Esophagus squamous epithelium (tissue), 5 donors: Measurements from ENCODE around the gene SELE. TPM values are rescaled to one million over a fixed set of nuclear protein-coding genes. Genes with fewer than 3 reads are reported as not detected.
"Not testable (repeated sequence)": the region's sequence is repeated elsewhere in the genome, so short reads cannot be mapped to it uniquely, and the experiment has no call there.

Experiments used
- DNase-seq: peaks from one replicate; lab custom pipeline; 2025; lab: John Stamatoyannopoulos, UW
- H3K27ac ChIP-seq, 4 donors: fragments of 200-600 bp; sonication (generic); one replicate each; pipeline ENCODE4 v1.5.1; 2016 to 2019; ENCODE audit warnings: mild to moderate bottlenecking in 1 of 4
- H3K27me3 ChIP-seq, 4 donors: fragments of 200-600 bp; sonication (generic); 1 replicate in 3 of 4; 2 replicates in 1 of 4; pipeline versions ENCODE4 v1.5.1 to v1.6.0; 2017 to 2021; ENCODE audit warnings: antibody characterized with exemption in 1 of 4
- H3K36me3 ChIP-seq, 3 donors: fragments of 200-600 bp; sonication (generic); one replicate each; pipeline ENCODE4 v1.5.1; 2016 to 2019
- H3K4me1 ChIP-seq, 3 donors: fragments of 200-600 bp; sonication (generic); one replicate each; pipeline ENCODE4 v1.5.1; 2017 to 2019
- H3K4me3 ChIP-seq, 4 donors: fragments of 200-600 bp; sonication (generic); 1 replicate in 3 of 4; 2 replicates in 1 of 4; pipeline ENCODE4 v1.5.1; 2016 to 2019; ENCODE audit warnings: mild to moderate bottlenecking in 2 of 4, moderate library complexity in 1 of 4
- H3K9me3 ChIP-seq, 3 donors: fragments of 200-600 bp; sonication (generic); one replicate each; pipeline ENCODE4 v1.5.1; 2016 to 2019
- POLR2A ChIP-seq, 4 donors: fragments of 450-650 bp; IDR thresholded peaks; one replicate each; pipeline ENCODE4 v1.6.1; 2017; ENCODE audit warnings: antibody characterized with exemption in 4 of 4, mild to moderate bottlenecking in 4 of 4, moderate library complexity in 3 of 4
- WGBS, 2 donors: methylation state at CpG; one replicate each; pipeline ENCODE4 v1.1.5; 2018; 5-methylcytosine and 5-hydroxymethylcytosine counted together
- intact Hi-C: fragments of 100-400 bp; cut with DNase I; formaldehyde crosslinking; loops from one replicate; pipeline ENCODE4 v1.15.0; 2022
- total RNA-seq, 4 donors: library from RNA; depleted of rRNA; stranded (reverse); fragments of >200 nt; gene quantifications; one replicate each; pipeline ENCODE4 v1.1.0, GENCODE V29; 2016
- TF ChIP-seq, protein P1 (sequence below), 6 experiments: fragments of 450-650 bp in 4 of 6; fragments of 200-600 bp in 2 of 6; sonication (generic) in 2 of 6; IDR thresholded peaks; one replicate each; pipeline ENCODE4 v1.5.1; 2016 to 2019; ENCODE audit warnings: antibody characterized with exemption in 6 of 6, mild to moderate bottlenecking in 4 of 6, moderate library complexity in 4 of 6
- donor health status: DM: yes; HTN: yes; CAD: no.

The SELE gene
- total RNA-seq, 4 donors from 2014 or later = 1.2 to 2.6 (median 1.7) TPM; not detected in 1

GRCh38 chr1:169725930-169726329 is 7.9 kb downstream of the SELE start:
- Histone ChIP-seq H3K27me3 (peaks cover 0 to 7% (median 0%) of the 10 kb centered on the region in 4 donors), H3K4me1 (no peaks in the 10 kb centered on the region), H3K4me3 (no peak overlapping the region), H3K27ac (no peak overlapping the region), H3K36me3 (no peaks in the 10 kb centered on the region), H3K9me3 (no peaks in the 10 kb centered on the region)
- intact Hi-C loops = no loop called here
- TF ChIP-seq, protein P1, sequence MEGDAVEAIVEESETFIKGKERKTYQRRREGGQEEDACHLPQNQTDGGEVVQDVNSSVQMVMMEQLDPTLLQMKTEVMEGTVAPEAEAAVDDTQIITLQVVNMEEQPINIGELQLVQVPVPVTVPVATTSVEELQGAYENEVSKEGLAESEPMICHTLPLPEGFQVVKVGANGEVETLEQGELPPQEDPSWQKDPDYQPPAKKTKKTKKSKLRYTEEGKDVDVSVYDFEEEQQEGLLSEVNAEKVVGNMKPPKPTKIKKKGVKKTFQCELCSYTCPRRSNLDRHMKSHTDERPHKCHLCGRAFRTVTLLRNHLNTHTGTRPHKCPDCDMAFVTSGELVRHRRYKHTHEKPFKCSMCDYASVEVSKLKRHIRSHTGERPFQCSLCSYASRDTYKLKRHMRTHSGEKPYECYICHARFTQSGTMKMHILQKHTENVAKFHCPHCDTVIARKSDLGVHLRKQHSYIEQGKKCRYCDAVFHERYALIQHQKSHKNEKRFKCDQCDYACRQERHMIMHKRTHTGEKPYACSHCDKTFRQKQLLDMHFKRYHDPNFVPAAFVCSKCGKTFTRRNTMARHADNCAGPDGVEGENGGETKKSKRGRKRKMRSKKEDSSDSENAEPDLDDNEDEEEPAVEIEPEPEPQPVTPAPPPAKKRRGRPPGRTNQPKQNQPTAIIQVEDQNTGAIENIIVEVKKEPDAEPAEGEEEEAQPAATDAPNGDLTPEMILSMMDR (IDR thresholded peaks at IDR 0.05) = no peak
- no peak for TF ChIP-seq POLR2A (IDR thresholded peaks at IDR 0.05)
- DNase-seq = no peak
- 39 to 49% methylated on average over 3 of the region's 3 CpGs for WGBS, 2 donors

DNA sequence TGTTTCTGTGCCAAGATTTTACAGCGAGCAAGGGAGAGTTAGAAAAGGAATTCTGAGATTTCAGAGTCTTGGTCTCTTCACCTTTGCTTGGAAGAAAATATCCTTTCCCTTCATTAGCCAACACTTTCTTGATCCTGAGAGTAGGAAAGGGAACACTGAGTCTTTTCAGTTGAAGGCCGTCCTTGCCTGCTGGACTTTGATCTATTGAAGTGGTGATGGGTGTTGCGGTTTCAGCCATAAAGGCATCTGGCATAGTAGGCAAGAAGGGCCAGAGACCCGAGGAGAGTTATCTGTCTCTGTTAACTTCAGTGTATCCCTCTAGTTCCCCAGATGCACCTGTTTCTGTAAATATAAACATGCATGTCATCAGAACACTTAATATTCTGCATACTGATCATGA is 9.7 kb downstream of the SELE start:
- Histone ChIP-seq H3K4me3 (no peak overlapping the region), H3K27me3 (peaks cover 0 to 3% (median 0%) of the 10 kb centered on the region in 4 donors), H3K36me3 (no peaks in the 10 kb centered on the region), H3K4me1 (no peaks in the 10 kb centered on the region), H3K27ac (no peak overlapping the region), H3K9me3 (no peaks in the 10 kb centered on the region)
- intact Hi-C loops = no loop called here
- TF ChIP-seq, protein P1 (IDR thresholded peaks at IDR 0.05) = no peak
- TF ChIP-seq POLR2A (IDR thresholded peaks at IDR 0.05) = no peak
- DNase-seq = no peak
- 47 to 61% methylated on average over 4 of the region's 4 CpGs for WGBS, 2 donors

DNA sequence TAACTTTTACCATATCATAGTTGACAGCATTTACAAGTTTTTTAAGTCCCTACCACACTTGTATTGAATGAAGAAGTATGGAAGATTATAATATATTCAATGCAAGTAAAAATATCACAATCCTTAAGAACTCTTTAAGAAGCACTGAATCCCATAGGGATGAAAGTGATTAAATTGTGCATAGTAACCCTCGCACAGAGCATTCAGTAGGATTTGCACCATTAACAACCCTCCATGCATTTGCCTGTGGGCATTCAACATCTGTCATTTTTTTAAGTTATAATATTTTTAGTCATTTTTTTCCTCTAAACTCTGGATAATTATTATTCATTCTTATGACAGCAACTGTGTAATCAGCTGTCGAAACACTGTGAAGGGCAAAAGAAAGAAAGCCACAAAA is 10.1 kb downstream of the SELE start:
- Histone ChIP-seq H3K27me3 (no peaks in the 10 kb centered on the region), H3K9me3 (no peaks in the 10 kb centered on the region), H3K27ac (no peak overlapping the region), H3K4me3 (no peak overlapping the region), H3K4me1 (no peaks in the 10 kb centered on the region), H3K36me3 (no peaks in the 10 kb centered on the region)
- DNase-seq = no peak
- TF ChIP-seq POLR2A (IDR thresholded peaks at IDR 0.05) = no peak
- TF ChIP-seq, protein P1 (IDR thresholded peaks at IDR 0.05) = no peak
- intact Hi-C loops = no loop called here
- WGBS, 2 donors = 41 to 48% methylated on average over 2 of the region's 2 CpGs

DNA sequence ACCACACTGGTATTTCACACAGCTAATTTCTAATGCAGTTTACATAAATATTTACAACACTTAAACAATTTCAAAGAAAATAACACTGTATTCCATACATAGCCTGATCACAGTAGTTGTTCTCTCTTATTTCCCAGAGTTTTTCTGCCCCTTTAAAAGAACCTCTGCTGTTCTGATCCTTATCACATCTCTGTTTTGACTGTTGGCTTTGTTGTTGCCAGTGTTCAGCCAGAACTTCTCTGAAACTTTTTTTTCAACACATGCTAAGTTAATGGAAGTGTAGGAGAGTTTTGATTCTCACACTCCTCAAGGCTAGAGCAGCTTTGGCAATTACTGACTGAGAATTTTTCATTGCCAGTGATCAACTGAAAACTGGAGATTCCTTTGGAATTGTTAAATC is 11.1 kb downstream of the SELE start:
- H3K27ac ChIP-seq = no peak overlapping the region
- intact Hi-C loops = no loop called here
- H3K9me3 ChIP-seq = no peaks in the 10 kb centered on the region
- H3K4me3 ChIP-seq = no peak overlapping the region
- no peak for DNase-seq
- H3K36me3 ChIP-seq = no peaks in the 10 kb centered on the region
- TF ChIP-seq, protein P1 (IDR thresholded peaks at IDR 0.05) = no peak
- TF ChIP-seq POLR2A (IDR thresholded peaks at IDR 0.05) = no peak
- peaks cover 0 to 3% (median 0%) of the 10 kb centered on the region in 4 donors for H3K27me3 ChIP-seq
- H3K4me1 ChIP-seq = no peaks in the 10 kb centered on the region

DNA sequence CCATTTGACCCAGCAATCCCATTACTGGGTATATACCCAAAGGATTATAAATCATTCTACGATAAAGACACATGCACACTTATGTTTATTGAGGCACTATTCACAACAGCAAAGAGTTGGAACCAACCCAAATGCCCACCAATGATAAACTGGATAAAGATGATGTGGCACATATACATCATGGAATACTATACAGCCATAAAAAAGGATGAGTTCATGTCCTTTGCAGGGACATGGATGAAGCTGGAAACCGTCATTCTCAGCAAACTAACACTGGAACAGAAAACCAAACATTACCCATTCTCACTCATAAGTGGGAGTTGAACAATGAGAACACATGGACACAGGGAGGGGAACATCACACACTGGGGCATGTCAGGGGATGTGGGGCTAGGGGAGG is 18.8 kb downstream of the SELE start:
- H3K27me3 ChIP-seq, H3K4me3 ChIP-seq, intact Hi-C loops, DNase-seq, H3K36me3 ChIP-seq, H3K4me1 ChIP-seq, H3K9me3 ChIP-seq, H3K27ac ChIP-seq: not testable (repeated sequence)
- WGBS, 2 donors = 69 to 72% methylated on average over 2 of the region's 2 CpGs

DNA sequence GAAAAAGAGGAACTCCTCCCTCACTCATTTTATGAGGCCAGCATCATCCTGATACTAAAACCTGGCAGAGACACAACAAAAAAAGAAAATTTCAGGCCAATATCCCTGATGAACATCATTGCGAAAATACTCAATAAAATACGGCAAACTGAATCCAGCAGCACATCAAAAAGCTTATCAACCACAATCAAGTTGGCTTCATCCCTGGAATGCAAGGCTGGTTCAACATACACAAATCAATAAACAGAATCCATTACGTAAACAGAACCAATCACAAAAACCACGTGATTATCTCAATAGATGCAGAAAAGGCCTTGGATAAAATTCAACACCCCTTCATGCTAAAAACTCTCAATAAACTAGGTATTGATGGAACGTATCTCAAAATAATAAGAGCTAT is 20.8 kb downstream of the SELE start:
- H3K4me1 ChIP-seq, H3K9me3 ChIP-seq, H3K36me3 ChIP-seq, DNase-seq, H3K27ac ChIP-seq, intact Hi-C loops, H3K27me3 ChIP-seq, H3K4me3 ChIP-seq: not testable (repeated sequence)
- WGBS, 2 donors = 84 to 88% methylated on average over 5 of the region's 5 CpGs
